Natural killer cell treated with Interleukin-12 subunit alpha and Interleukin-12 subunit beta and Interleukin-15 and Interleukin-18, amount 100 ng/mL, for 72 hours (primary cell): Measurements from ENCODE around the gene CXCL12. TPM values are rescaled to one million over a fixed set of nuclear protein-coding genes. Genes with fewer than 3 reads are reported as not detected.

Source experiments
- ATAC-seq, 2 donors: fragments of 150-1000 bp; cut with Tn5 transposase in 1 of 2; sonication (Bioruptor Pico), chemical (Tn5 transposase) in 1 of 2; 2 replicates each; pipeline ENCODE4 v1.10.0; 2021
- DNase-seq: peaks from one replicate; pipeline ENCODE4 v3.0.0; 2022; ENCODE audit warnings: low spot score
- H3K27ac Mint-ChIP-seq, 2 donors: 1 replicate in 1 of 2; 2 replicates in 1 of 2; pipeline ENCODE4 v1.8.0; 2022; ENCODE audit warnings: mixed read lengths in 2 of 2, mild to moderate bottlenecking in 1 of 2, moderate library complexity in 1 of 2
- H3K27me3 Mint-ChIP-seq, 2 donors: 1 replicate in 1 of 2; 2 replicates in 1 of 2; pipeline ENCODE4 v1.8.0; 2022; ENCODE audit warnings: mixed read lengths in 2 of 2
- H3K36me3 Mint-ChIP-seq: one replicate; pipeline ENCODE4 v1.8.0; 2022; ENCODE audit warnings: mixed read lengths
- H3K4me1 Mint-ChIP-seq, 2 donors: 1 replicate in 1 of 2; 2 replicates in 1 of 2; pipeline ENCODE4 v1.8.0; 2022; ENCODE audit warnings: low read depth in 2 of 2, mixed read lengths in 2 of 2, mild to moderate bottlenecking in 1 of 2
- H3K4me3 Mint-ChIP-seq: one replicate; pipeline ENCODE4 v1.8.0; 2022; ENCODE audit warnings: mixed read lengths
- H3K9me3 Mint-ChIP-seq: 2 replicates; pipeline ENCODE4 v1.8.0; 2022; ENCODE audit warnings: mixed read lengths
- total RNA-seq, 2 donors: library from RNA; stranded (reverse); gene quantifications; one replicate each; pipeline ENCODE4 v1.2.3, GENCODE V29; 2022

The CXCL12 gene
- total RNA-seq, 2 donors from 2014 or later, result 2.0 TPM; not detected in 1

DNA sequence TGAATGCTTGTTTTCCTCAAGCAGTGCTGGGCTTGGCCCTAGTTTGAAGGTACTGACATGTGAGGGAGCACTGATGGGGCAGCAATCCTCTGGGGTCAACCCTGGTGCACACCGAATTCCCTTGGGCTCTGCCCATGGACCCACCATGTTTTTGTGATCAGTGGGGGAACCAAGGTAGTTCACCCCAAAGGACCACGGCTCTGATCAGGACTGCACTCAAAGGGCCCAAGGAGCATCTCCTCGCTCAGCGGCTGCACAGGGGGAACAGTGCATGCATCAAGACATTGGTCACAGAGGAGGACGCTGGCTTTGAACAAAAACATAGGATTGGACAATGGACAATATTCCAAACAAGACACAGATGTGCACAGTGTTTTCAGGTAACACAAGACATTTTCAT is 12.7 kb downstream of the CXCL12 start:
- Mint-ChIP-seq H3K36me3 (no peaks in the 10 kb centered on the region), H3K4me1 (no peaks in the 10 kb centered on the region), H3K27ac (no peak overlapping the region), H3K9me3 (no peaks in the 10 kb centered on the region), H3K4me3 (no peak overlapping the region), H3K27me3 (peaks cover 4 to 20% of the 10 kb centered on the region in 2 donors)
- DNase-seq (no peak), ATAC-seq (no peak)

GRCh38 chr10:44370731-44371248 is 14.1 kb downstream of the CXCL12 start:
- no peak for ATAC-seq
- H3K4me3 Mint-ChIP-seq, result no peak overlapping the region
- no peak overlapping the region for H3K27ac Mint-ChIP-seq
- H3K4me1 Mint-ChIP-seq, result no peaks in the 10 kb centered on the region
- peaks cover 7 to 20% of the 10 kb centered on the region in 2 donors for H3K27me3 Mint-ChIP-seq
- H3K36me3 Mint-ChIP-seq, result no peaks in the 10 kb centered on the region
- no peak for DNase-seq
- no peaks in the 10 kb centered on the region for H3K9me3 Mint-ChIP-seq

DNA sequence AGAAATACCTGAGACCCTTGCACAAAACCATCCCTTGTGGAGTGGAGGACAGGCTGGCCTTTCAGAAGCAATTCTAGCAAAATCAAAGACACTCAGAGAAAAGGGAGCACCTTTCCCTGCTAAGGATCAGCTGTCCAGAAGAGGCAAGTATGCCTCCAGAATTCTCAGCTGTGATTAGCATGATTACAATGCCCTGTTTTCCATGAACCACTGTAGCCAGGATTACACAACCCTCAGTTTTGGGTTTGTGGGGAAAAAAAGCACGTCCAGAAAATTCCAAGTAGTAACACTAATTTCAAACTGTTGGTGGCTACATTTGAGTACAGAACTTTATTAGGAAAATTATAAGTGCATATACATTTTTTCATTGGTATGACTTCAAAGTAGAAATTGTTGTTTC is 15.0 kb downstream of the CXCL12 start:
- H3K36me3 Mint-ChIP-seq, result no peaks in the 10 kb centered on the region

GRCh38 chr10:44369296-44369695 is 15.6 kb downstream of the CXCL12 start:
- Mint-ChIP-seq H3K4me3 (no peak overlapping the region), H3K9me3 (no peaks in the 10 kb centered on the region), H3K4me1 (no peaks in the 10 kb centered on the region), H3K27me3 (peaks cover 7 to 21% of the 10 kb centered on the region in 2 donors), H3K27ac (no peak overlapping the region), H3K36me3 (no peaks in the 10 kb centered on the region)
- ATAC-seq (no peak), DNase-seq (no peak)

More for the DNA sequence above, 15.0 kb downstream of the CXCL12 start:
- peaks cover 7 to 20% of the 10 kb centered on the region in 2 donors for H3K27me3 Mint-ChIP-seq
- no peak for ATAC-seq
- H3K9me3 Mint-ChIP-seq, result no peaks in the 10 kb centered on the region
- no peak overlapping the region for H3K4me3 Mint-ChIP-seq
- H3K4me1 Mint-ChIP-seq, result no peaks in the 10 kb centered on the region
- H3K27ac Mint-ChIP-seq, result no peak overlapping the region
- no peak for DNase-seq

DNA sequence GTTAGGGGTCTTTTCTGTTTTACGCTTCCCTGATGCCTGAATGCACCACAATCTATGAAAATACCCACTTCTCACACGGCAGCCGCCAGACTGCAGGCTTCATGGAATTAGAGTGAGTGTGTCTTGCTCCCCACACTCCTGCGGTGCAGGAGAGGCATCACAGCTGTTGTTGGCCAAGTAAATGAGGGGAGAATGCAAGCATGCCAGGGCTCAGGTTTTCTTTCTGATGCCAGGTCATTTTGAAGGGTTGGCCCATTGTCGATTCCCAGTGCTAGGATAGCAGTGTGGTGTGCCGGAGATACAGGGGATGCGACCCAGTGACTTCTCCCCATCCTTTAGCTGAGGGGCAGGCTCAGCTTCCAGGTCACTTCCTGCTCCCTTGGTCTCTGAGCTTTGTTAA is 16.3 kb downstream of the CXCL12 start:
- H3K9me3 Mint-ChIP-seq, result no peaks in the 10 kb centered on the region
- H3K27me3 Mint-ChIP-seq, result peaks cover 7 to 25% of the 10 kb centered on the region in 2 donors
- H3K27ac Mint-ChIP-seq, result no peak overlapping the region
- no peak for DNase-seq
- no peak for ATAC-seq
- no peak overlapping the region for H3K4me3 Mint-ChIP-seq
- H3K4me1 Mint-ChIP-seq, result no peaks in the 10 kb centered on the region
- H3K36me3 Mint-ChIP-seq, result no peaks in the 10 kb centered on the region

GRCh38 chr10:44366941-44367630 is 17.8 kb downstream of the CXCL12 start:
- DNase-seq, result no peak
- no peak for ATAC-seq
- H3K4me1 Mint-ChIP-seq, result no peaks in the 10 kb centered on the region

GRCh38 chr10:44364566-44364965 is 20.3 kb downstream of the CXCL12 start:
- H3K27ac Mint-ChIP-seq, result no peak overlapping the region
- ATAC-seq (no peak), DNase-seq (no peak)
- H3K9me3 Mint-ChIP-seq, result no peaks in the 10 kb centered on the region
- H3K36me3 Mint-ChIP-seq, result no peaks in the 10 kb centered on the region
- H3K4me1 Mint-ChIP-seq, result no peaks in the 10 kb centered on the region
- peaks cover 7 to 11% of the 10 kb centered on the region in 2 donors for H3K27me3 Mint-ChIP-seq
- H3K4me3 Mint-ChIP-seq, result no peak overlapping the region

More at GRCh38 chr10:44366941-44367630, 17.8 kb downstream of the CXCL12 start:
- H3K36me3 Mint-ChIP-seq, result no peaks in the 10 kb centered on the region
- peaks cover 7 to 19% of the 10 kb centered on the region in 2 donors for H3K27me3 Mint-ChIP-seq
- no peak overlapping the region for H3K27ac Mint-ChIP-seq
- H3K4me3 Mint-ChIP-seq, result no peak overlapping the region
- H3K9me3 Mint-ChIP-seq, result no peaks in the 10 kb centered on the region

GRCh38 chr10:44363716-44364115 is 21.2 kb downstream of the CXCL12 start:
- Mint-ChIP-seq H3K27ac (no peak overlapping the region), H3K36me3 (no peaks in the 10 kb centered on the region), H3K4me3 (no peak overlapping the region), H3K4me1 (no peaks in the 10 kb centered on the region), H3K27me3 (peaks cover 5% of the 10 kb centered on the region in 2 donors), H3K9me3 (no peaks in the 10 kb centered on the region)
- no peak for ATAC-seq
- DNase-seq, result no peak

DNA sequence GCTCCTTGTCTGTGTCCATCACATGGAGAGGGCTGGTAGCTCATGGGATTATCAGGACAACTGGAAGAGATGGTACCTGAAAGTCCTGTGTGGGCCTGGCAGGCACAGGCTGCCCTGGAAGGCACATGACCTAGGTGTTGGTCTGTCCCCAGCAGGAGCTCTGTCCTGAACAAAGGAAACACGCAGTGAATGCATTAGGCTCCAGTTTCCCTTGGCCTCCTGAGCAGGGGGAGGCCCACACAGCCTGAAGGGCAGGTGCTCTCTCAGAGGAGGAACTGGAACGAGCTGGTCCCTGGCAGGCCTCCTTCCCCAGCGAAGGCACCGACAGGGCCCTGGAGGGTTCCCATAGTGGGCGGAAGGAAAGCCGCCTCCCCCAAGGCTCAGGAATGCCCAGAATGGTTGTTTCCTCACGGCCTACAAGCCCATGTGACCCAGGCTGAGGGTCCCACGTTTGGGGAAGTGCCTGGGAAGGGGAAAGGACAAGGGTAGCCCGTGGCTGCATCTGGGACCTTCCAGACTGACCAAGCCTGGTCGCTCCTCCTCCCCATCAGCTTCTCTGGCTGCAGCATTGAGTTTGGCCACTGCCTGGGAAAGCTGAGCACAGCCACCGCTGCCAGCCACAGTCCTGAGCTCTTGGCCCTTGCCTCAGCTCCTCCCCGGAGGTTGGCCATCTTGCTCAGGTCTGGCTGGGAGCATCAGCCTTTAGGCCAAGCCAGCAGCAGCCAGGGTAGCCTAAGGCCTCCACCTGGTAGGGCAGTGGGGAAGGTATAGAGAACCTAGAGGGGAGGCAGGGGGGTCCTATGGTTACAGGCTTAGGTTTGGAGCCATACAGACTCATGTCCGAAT is 21.8 kb downstream of the CXCL12 start:
- Mint-ChIP-seq H3K4me3 (no peak overlapping the region), H3K9me3 (no peaks in the 10 kb centered on the region), H3K36me3 (no peaks in the 10 kb centered on the region), H3K27ac (no peak overlapping the region), H3K27me3 (peaks cover 8% of the 10 kb centered on the region in 2 donors), H3K4me1 (no peaks in the 10 kb centered on the region)
- DNase-seq (no peak), ATAC-seq (no peak)

DNA sequence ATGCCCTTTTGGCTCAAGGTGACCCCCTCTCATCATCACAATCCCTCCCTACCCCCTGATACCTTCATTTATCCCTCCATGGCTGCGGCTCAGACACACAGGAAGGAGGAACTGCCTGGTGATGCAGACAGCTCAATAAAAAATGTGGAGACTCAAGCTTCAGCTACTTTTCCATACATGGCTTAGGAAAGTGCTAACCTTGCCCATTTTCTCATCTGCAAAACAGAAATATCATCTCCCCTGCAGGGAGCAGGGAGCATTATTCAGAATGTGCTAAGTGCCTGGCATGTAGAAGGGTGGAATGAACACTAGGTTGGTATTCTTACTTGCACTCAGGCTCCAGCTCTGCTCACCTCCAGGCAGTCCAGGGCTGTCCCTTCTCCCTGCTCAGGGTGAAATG is 23.8 kb downstream of the CXCL12 start:
- H3K27ac Mint-ChIP-seq, result no peak overlapping the region
- no peaks in the 10 kb centered on the region for H3K4me1 Mint-ChIP-seq
- DNase-seq (no peak), ATAC-seq (no peak)
- no peaks in the 10 kb centered on the region for H3K36me3 Mint-ChIP-seq
- no peaks in the 10 kb centered on the region for H3K9me3 Mint-ChIP-seq
- H3K27me3 Mint-ChIP-seq, result peaks cover 6 to 13% of the 10 kb centered on the region in 2 donors
- H3K4me3 Mint-ChIP-seq, result no peak overlapping the region

DNA sequence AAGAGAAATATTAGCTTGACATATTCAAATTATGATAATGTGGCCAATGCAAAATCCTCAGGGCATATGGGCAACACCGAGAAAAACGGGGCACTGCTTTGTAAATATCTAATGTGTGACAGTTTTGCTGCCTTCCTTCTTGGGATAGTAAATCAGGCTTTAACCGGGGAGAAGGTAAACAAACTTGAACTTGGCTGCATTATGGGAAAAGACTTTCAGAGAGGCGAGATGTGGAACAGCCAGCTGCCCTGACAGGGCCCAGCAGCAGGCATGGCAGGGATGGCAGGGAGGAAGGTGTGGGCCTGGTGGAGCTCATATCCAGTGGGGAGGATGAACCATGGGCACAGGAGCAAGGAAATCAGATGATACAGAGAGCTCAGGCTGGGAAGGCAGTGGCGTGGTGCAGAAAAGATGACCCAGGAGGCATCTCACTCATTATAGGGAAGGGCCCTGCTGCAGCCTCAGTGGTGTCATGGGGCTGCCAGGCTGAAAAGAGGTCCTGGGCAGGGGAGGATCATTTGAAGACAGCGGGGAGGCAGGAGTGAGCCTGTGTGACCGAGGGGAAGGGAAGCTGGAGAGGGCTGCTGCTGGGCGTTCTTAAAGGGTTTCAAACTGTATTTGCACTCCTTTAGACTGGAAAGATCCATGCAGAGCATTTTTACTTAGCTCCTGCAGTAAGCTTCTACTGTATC is 26.7 kb downstream of the CXCL12 start:
- DNase-seq (no peak), ATAC-seq (no peak)
- Mint-ChIP-seq H3K27ac (no peak overlapping the region), H3K36me3 (no peaks in the 10 kb centered on the region), H3K27me3 (peaks cover 6 to 9% of the 10 kb centered on the region in 2 donors), H3K9me3 (no peaks in the 10 kb centered on the region), H3K4me3 (no peak overlapping the region), H3K4me1 (no peaks in the 10 kb centered on the region)

DNA sequence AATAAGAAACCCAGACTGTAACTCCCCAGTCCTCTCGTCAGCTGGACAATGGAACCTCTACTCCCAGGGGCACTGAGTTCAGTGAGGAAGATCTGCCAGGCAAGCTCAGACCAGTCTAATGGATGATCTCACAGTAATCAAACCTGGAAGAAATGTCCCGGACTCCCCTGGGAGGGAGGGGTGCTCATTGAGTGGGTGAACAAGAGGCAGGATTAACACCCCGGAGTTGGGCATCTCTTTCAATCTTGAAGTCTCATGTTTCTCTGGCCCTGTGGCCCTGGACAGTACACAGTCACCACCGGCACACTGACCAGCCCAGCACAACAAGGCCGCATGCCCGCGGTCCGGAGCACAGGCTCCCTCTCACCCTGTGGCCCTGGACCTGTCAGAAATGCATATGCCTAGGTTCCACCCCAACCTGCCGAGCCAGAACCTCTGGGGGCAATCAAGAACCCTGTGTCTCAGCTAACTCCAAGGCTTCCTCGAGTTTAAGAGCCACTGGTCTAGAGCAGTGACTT is 27.8 kb downstream of the CXCL12 start:
- Mint-ChIP-seq H3K27me3 (peaks cover 10 to 16% of the 10 kb centered on the region in 2 donors), H3K27ac (no peak overlapping the region), H3K4me1 (peaks cover 0 to 2% of the 10 kb centered on the region in 2 donors), H3K36me3 (no peaks in the 10 kb centered on the region), H3K9me3 (no peaks in the 10 kb centered on the region), H3K4me3 (no peak overlapping the region)
- ATAC-seq (no peak), DNase-seq (no peak)

- H3K36me3 Mint-ChIP-seq, result no peaks in the 10 kb centered on the region
- H3K4me1 Mint-ChIP-seq, result peaks cover 0 to 3% of the 10 kb centered on the region in 2 donors
- DNase-seq (no peak), ATAC-seq (no peak)
- no peak overlapping the region for H3K4me3 Mint-ChIP-seq
- peaks cover 10 to 20% of the 10 kb centered on the region in 2 donors for H3K27me3 Mint-ChIP-seq
- H3K27ac Mint-ChIP-seq, result no peak overlapping the region
- no peaks in the 10 kb centered on the region for H3K9me3 Mint-ChIP-seq
Observed at GRCh38 chr10:44356139-44357022, 28.5 kb downstream of the CXCL12 start.
